ENCODE data around the gene ABHD12. TPM values are rescaled to one million over a fixed set of nuclear protein-coding genes. Genes with fewer than 3 reads are reported as not detected.
A peak's percentile ranks its signal among the peaks of the same experiment; 100 is the strongest.

The ABHD12 gene
- total RNA-seq, 1 experiment from 2014 or later: 40.6 TPM

DNA sequence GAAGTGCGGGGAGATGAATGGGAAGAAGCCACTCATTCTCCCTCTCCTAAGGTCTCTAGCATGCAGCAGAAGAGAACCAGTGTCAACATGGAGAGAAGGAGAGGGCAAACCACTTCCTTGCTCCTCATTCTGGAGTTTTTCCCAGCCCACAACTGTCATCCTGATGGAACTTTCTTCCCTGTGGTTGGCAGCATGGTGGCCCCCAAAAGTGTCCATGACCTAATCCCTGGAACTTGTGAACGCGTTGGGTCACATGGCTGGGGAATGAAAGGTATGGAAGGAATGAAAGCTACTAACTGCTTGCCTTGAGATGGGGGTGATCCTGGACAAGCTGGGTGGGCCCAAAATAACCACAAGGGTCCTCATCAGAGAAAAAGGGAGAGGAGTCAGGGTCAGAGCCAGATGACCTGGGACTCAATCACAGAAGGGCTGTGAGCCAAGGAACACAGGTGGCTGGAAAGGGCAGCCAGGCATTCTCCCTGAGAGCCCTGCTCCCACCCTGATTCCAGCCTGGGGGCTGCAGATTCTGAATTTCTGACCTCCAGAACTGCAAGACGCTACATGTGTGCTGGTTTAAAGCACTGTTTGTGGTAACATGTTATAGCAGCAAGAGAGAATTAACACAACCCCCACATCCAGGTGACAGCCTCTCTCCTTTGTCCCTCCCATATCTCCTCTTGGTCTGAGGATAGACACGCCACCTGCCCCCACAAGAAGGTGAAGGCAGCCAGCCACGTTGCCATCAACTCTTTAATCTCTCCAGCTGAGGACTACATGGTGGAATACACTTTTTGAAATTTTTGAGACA is 79.5 kb downstream of the ABHD12 start:
- no peak for DNase-seq (ENCODE audit: low spot score)
- Histone ChIP-seq H3K9me3 (ENCODE audit: low read depth, low read length, poor library complexity, severe bottlenecking) (no peaks in the 10 kb centered on the region), H3K27ac (ENCODE audit: low read depth, low read length, poor library complexity, severe bottlenecking) (peak overlapping the region; percentile 42), H3K36me3 (ENCODE audit: insufficient read depth, low read length, poor library complexity, severe bottlenecking) (no peaks in the 10 kb centered on the region), H3K4me1 (ENCODE audit: insufficient read depth, low read length, poor library complexity, severe bottlenecking) (no peaks in the 10 kb centered on the region), H3K4me3 (ENCODE audit: low read depth, low read length, poor library complexity, severe bottlenecking) (no peak overlapping the region), H3K27me3 (replicated peaks; ENCODE audit: insufficient read depth, low read depth, low read length, poor library complexity) (no peaks in the 10 kb centered on the region)
- intact Hi-C loops (cut with micrococcal nuclease; ENCODE audit: unreplicated experiment): no loop called here
- TF ChIP-seq EZH2 (IDR thresholded peaks at IDR 0.05; ENCODE audit: borderline replicate concordance, low read depth, low read length, poor library complexity, severe bottlenecking): no peak
- TF ChIP-seq, protein P1, sequence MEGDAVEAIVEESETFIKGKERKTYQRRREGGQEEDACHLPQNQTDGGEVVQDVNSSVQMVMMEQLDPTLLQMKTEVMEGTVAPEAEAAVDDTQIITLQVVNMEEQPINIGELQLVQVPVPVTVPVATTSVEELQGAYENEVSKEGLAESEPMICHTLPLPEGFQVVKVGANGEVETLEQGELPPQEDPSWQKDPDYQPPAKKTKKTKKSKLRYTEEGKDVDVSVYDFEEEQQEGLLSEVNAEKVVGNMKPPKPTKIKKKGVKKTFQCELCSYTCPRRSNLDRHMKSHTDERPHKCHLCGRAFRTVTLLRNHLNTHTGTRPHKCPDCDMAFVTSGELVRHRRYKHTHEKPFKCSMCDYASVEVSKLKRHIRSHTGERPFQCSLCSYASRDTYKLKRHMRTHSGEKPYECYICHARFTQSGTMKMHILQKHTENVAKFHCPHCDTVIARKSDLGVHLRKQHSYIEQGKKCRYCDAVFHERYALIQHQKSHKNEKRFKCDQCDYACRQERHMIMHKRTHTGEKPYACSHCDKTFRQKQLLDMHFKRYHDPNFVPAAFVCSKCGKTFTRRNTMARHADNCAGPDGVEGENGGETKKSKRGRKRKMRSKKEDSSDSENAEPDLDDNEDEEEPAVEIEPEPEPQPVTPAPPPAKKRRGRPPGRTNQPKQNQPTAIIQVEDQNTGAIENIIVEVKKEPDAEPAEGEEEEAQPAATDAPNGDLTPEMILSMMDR (conservative IDR thresholded peaks at IDR 0.05; ENCODE audit: low read depth, low read length): no peak
- no TSS peak for BruUV-seq (replicated peaks)
- POLR2A ChIA-PET (ENCODE audit: low non-redundant PET): no interaction called here
- CTCF ChIA-PET: no interaction called here

DNA sequence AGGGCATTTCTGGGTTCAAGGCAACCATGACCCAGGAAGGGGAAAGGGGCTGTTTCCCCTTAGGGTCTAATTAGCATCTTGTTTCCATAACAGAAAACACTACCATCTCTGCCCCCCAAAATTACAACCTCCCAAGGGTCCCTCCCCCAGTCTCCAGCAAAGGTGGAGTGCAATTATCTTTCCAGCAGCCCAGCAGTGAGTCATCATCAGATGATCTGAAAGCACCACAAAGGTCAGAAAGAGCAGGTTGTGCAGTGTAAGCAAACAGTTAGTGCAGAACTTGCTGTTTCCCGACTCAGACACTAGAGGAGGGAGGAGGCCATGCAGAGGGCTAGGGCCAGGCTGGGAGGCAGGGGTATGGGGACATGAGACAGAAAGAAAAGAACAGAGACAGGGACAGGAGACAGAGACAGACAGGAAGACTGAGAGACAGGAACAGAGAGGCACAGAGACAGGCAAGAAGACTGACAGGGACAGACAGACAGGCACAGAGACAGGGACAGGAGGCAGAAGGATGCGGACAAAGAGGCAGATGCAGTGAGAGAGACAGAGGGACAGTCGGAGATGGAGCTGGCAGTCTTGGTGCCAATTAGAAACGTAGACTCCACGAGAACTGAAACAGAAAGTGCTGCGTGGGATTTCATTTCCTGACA is 80.2 kb downstream of the ABHD12 start:
- POLR2A ChIA-PET (ENCODE audit: low non-redundant PET): no interaction called here
- Histone ChIP-seq H3K9me3 (ENCODE audit: low read depth, low read length, poor library complexity, severe bottlenecking) (no peaks in the 10 kb centered on the region), H3K4me1 (ENCODE audit: insufficient read depth, low read length, poor library complexity, severe bottlenecking) (no peaks in the 10 kb centered on the region), H3K4me3 (ENCODE audit: low read depth, low read length, poor library complexity, severe bottlenecking) (no peak overlapping the region), H3K36me3 (ENCODE audit: insufficient read depth, low read length, poor library complexity, severe bottlenecking) (no peaks in the 10 kb centered on the region), H3K27ac (ENCODE audit: low read depth, low read length, poor library complexity, severe bottlenecking) (peak overlapping the region; percentile 42), H3K27me3 (replicated peaks; ENCODE audit: insufficient read depth, low read depth, low read length, poor library complexity) (no peaks in the 10 kb centered on the region)
- BruUV-seq (replicated peaks): no TSS peak
- no peak for TF ChIP-seq EZH2 (IDR thresholded peaks at IDR 0.05; ENCODE audit: borderline replicate concordance, low read depth, low read length, poor library complexity, severe bottlenecking)
- TF ChIP-seq, protein P1 (conservative IDR thresholded peaks at IDR 0.05; ENCODE audit: low read depth, low read length): peak; percentile 21; the same call in 1 of the 2 replicates
- intact Hi-C loops (cut with micrococcal nuclease; ENCODE audit: unreplicated experiment): no loop called here
- DNase-seq (ENCODE audit: low spot score): peak; percentile 45
- CTCF ChIA-PET: no interaction called here

DNA sequence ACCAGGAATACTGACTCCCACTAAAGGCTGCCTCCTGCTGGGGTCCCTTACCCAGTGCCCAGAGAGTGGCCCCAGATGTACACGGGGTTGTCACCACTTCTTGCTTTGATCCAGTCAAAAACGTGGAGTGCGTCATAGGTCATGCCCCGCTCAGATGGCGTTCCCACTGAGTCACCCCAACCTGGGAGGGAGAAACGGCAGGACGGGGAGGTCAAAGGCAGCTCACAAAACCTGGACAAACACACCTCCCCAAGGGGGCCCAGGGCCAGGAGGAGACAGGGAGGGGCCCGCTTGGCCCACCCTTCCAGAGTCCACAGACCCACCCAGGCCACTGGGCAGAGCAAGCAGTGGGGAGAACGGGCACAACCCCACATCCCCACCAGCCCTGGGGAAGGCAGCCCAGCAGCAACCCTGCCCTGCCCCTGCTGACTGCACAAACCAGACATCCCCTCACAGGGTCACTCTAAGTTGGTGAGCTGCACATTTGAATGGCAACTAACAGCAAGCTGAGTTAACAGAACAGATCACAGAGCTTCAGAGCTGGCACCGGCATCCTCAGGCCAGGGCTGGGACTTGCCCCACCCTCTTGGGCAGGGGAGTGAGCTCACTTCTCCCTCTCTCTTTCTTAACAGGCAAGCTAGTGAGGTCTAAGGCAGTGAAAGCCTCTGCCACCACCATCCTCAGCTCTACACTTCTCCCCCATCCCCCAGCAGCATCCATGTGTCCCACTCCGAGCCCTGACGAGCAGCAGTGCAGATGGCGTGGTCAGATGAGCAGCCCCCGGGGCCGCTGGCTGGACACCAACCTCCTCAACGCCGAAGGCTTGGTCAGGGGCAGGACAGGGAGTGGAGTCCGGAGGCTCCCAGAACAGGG is 81.0 kb downstream of the ABHD12 start:
- Histone ChIP-seq H3K27me3 (replicated peaks; ENCODE audit: insufficient read depth, low read depth, low read length, poor library complexity) (no peaks in the 10 kb centered on the region), H3K4me3 (ENCODE audit: low read depth, low read length, poor library complexity, severe bottlenecking) (no peak overlapping the region), H3K36me3 (ENCODE audit: insufficient read depth, low read length, poor library complexity, severe bottlenecking) (no peaks in the 10 kb centered on the region), H3K4me1 (ENCODE audit: insufficient read depth, low read length, poor library complexity, severe bottlenecking) (no peaks in the 10 kb centered on the region), H3K9me3 (ENCODE audit: low read depth, low read length, poor library complexity, severe bottlenecking) (no peaks in the 10 kb centered on the region), H3K27ac (ENCODE audit: low read depth, low read length, poor library complexity, severe bottlenecking) (no peak overlapping the region)
- no TSS peak for BruUV-seq (replicated peaks)
- ChIA-PET CTCF (no interaction called here), POLR2A (ENCODE audit: low non-redundant PET) (no interaction called here)
- no peak for DNase-seq (ENCODE audit: low spot score)
- TF ChIP-seq, protein P1 (conservative IDR thresholded peaks at IDR 0.05; ENCODE audit: low read depth, low read length): no peak
- TF ChIP-seq EZH2 (IDR thresholded peaks at IDR 0.05; ENCODE audit: borderline replicate concordance, low read depth, low read length, poor library complexity, severe bottlenecking): no peak
- intact Hi-C loops (cut with micrococcal nuclease; ENCODE audit: unreplicated experiment): no loop called here

Measured in A673 (cell line).